H1 (cell line): ENCODE data around the gene C10orf95. TPM values are rescaled to one million over a fixed set of nuclear protein-coding genes. Genes with fewer than 3 reads are reported as not detected.

Experiments used
- CTCF ChIA-PET: fragments of 300-600 bp; sonication (Branson Sonifier 250); formaldehyde crosslinking; loops from one replicate; lab custom pipeline; 2021; ENCODE audit not compliant: partially characterized antibody; lab: Charles Lee
- POLR2A ChIA-PET: fragments of 300-600 bp; sonication (Branson Sonifier 250); formaldehyde crosslinking; loops from one replicate; lab custom pipeline; 2021; ENCODE audit warnings: inconsistent platforms; ENCODE audit not compliant: partially characterized antibody; lab: Charles Lee
- DNase-seq, 2 experiments: peaks; one replicate each; pipeline versions ENCODE4 v3.0.0 to v3.0.0-alpha.2; 2010 to 2022; ENCODE audit warnings: low spot score in 2 of 2, low read depth in 1 of 2, mixed read lengths in 1 of 2
- FAIRE-seq: peaks from 2 replicates; lab custom pipeline; 2011; peaks lifted over from hg19 to GRCh38; lab: Jason Lieb, UNC
- H2AFZ ChIP-seq: 2 replicates; pipeline ENCODE4 v1.8.1; 2012; ENCODE audit warnings: low read length, inconsistent platforms
- H2AK5ac ChIP-seq: 2 replicates; pipeline ENCODE4 v1.6.1; 2013; ENCODE audit warnings: low read depth, low read length
- H2BK120ac ChIP-seq: replicated peaks from 2 replicates; pipeline ENCODE3; 2013; ENCODE audit warnings: low read depth, low read length, inconsistent platforms
- H2BK12ac ChIP-seq: 2 replicates; pipeline ENCODE4 v1.6.1; 2013; ENCODE audit warnings: low read depth, low read length
- H2BK15ac ChIP-seq: 2 replicates; pipeline ENCODE4 v1.6.1; 2013; ENCODE audit warnings: low read length
- H2BK20ac ChIP-seq: 2 replicates; pipeline ENCODE4 v1.6.1; 2013; ENCODE audit warnings: low read length
- H2BK5ac ChIP-seq: 2 replicates; pipeline ENCODE4 v1.6.1; 2013; ENCODE audit warnings: low read depth, low read length
- H3K14ac ChIP-seq: 2 replicates; pipeline ENCODE4 v1.6.1; 2013; ENCODE audit warnings: inconsistent platforms; ENCODE audit not compliant: insufficient read length
- H3K18ac ChIP-seq: 2 replicates; pipeline ENCODE4 v1.6.1; 2013; ENCODE audit warnings: low read length; ENCODE audit errors: extremely low read depth
- H3K23ac ChIP-seq: 2 replicates; pipeline ENCODE4 v1.6.1; 2013; ENCODE audit warnings: inconsistent platforms; ENCODE audit not compliant: insufficient read length
- H3K23me2 ChIP-seq: 2 replicates; pipeline ENCODE4 v1.6.1; 2013; ENCODE audit warnings: low read depth, low read length
- H3K27ac ChIP-seq: 2 replicates; pipeline ENCODE4 v1.6.1; 2011; ENCODE audit warnings: low read depth, low read length, inconsistent platforms
- H3K27me3 ChIP-seq, 4 experiments: replicated peaks in 1 of 4; 1 replicate in 1 of 4; 2 replicates in 3 of 4; pipeline versions ENCODE4 v1.6.1 to v1.8.1; 2011 to 2013; ENCODE audit warnings: low read length in 3 of 4, mild to moderate bottlenecking in 3 of 4, inconsistent platforms in 2 of 4, mixed read lengths in 2 of 4, moderate library complexity in 1 of 4; ENCODE audit not compliant: control insufficient read depth in 3 of 4, insufficient read depth in 3 of 4; ENCODE audit errors: extremely low read depth in 1 of 4
- H3K36me3 ChIP-seq, 4 experiments: 2 replicates each; pipeline versions ENCODE4 v1.6.1 to v1.8.1; 2011 to 2013; ENCODE audit warnings: mild to moderate bottlenecking in 4 of 4, low read length in 3 of 4, moderate library complexity in 2 of 4, control low read depth in 1 of 4, inconsistent platforms in 1 of 4; ENCODE audit not compliant: insufficient read depth in 4 of 4, control insufficient read depth in 2 of 4
- H3K4ac ChIP-seq: replicated peaks from 2 replicates; pipeline ENCODE3; 2013; ENCODE audit warnings: low read length, low read depth, mixed read lengths, inconsistent platforms; ENCODE audit not compliant: insufficient read length
- H3K4me1 ChIP-seq, 4 experiments: replicated peaks in 1 of 4; 1 replicate in 1 of 4; 2 replicates in 3 of 4; pipeline versions ENCODE4 v1.6.1 to v1.8.1; 2011 to 2013; ENCODE audit warnings: low read length in 3 of 4, inconsistent platforms in 2 of 4, mixed read lengths in 1 of 4; ENCODE audit not compliant: insufficient read depth in 4 of 4, control insufficient read depth in 3 of 4
- H3K4me2 ChIP-seq, 2 experiments: 2 replicates each; pipeline versions ENCODE4 v1.6.1 to v1.8.1; 2011 to 2013; ENCODE audit warnings: low read depth in 2 of 2, low read length in 2 of 2, control low read depth in 1 of 2, inconsistent platforms in 1 of 2, mild to moderate bottlenecking in 1 of 2; ENCODE audit not compliant: insufficient read depth in 1 of 2
- H3K4me3 ChIP-seq, 4 experiments: fragments of 200-600, 300-600 bp in 1 of 4; sonication (generic), shearing (Covaris generic), sonication (Bioruptor Twin) in 1 of 4; 2 replicates each; pipeline versions ENCODE4 v1.5.1 to v1.8.1; 2011 to 2016; ENCODE audit warnings: low read length in 4 of 4, low read depth in 3 of 4, control low read depth in 2 of 4, inconsistent platforms in 2 of 4, mild to moderate bottlenecking in 2 of 4, mixed read lengths in 1 of 4, moderate library complexity in 1 of 4; ENCODE audit not compliant: insufficient read depth in 2 of 4; ENCODE audit errors: extremely low read depth in 1 of 4
- H3K56ac ChIP-seq: replicated peaks from 2 replicates; pipeline ENCODE3; 2013; ENCODE audit warnings: low read depth, mild to moderate bottlenecking, mixed read lengths, low read length, inconsistent platforms; ENCODE audit not compliant: insufficient read length
- H3K79me1 ChIP-seq: 2 replicates; pipeline ENCODE4 v1.6.1; 2013; ENCODE audit warnings: low read depth, low read length, control low read depth
- H3K79me2 ChIP-seq, 2 experiments: 2 replicates each; pipeline versions ENCODE4 v1.6.1 to v1.8.1; 2012 to 2013; ENCODE audit warnings: low read length in 2 of 2, mild to moderate bottlenecking in 2 of 2, inconsistent platforms in 1 of 2; ENCODE audit not compliant: insufficient read depth in 2 of 2, control insufficient read depth in 1 of 2
- H3K9ac ChIP-seq, 4 experiments: replicated peaks in 1 of 4; 1 replicate in 1 of 4; 2 replicates in 3 of 4; pipeline versions ENCODE4 v1.6.1 to v1.8.1; 2011 to 2013; ENCODE audit warnings: low read depth in 3 of 4, low read length in 3 of 4, control low read depth in 2 of 4, mild to moderate bottlenecking in 2 of 4, moderate library complexity in 2 of 4, inconsistent platforms in 1 of 4; ENCODE audit errors: extremely low read depth in 1 of 4
- H3K9me3 ChIP-seq, 2 experiments: 2 replicates each; pipeline versions ENCODE4 v1.6.1 to v1.8.1; 2012 to 2013; ENCODE audit warnings: mild to moderate bottlenecking in 2 of 2, moderate library complexity in 2 of 2, control low read depth in 1 of 2, inconsistent platforms in 1 of 2, low read depth in 1 of 2, low read length in 1 of 2, mixed read lengths in 1 of 2; ENCODE audit not compliant: insufficient read depth in 2 of 2
- H4K20me1 ChIP-seq, 2 experiments: replicated peaks in 1 of 2; 2 replicates each; pipeline versions ENCODE3 to v1.8.1; 2011 to 2013; ENCODE audit warnings: inconsistent platforms in 2 of 2, low read length in 2 of 2, mild to moderate bottlenecking in 1 of 2; ENCODE audit not compliant: insufficient read depth in 2 of 2, control insufficient read depth in 1 of 2
- H4K5ac ChIP-seq: 2 replicates; pipeline ENCODE4 v1.6.1; 2013; ENCODE audit warnings: low read length, low read depth, mixed read lengths, inconsistent platforms; ENCODE audit not compliant: insufficient read length
- H4K8ac ChIP-seq: 2 replicates; pipeline ENCODE4 v1.8.0; 2013; ENCODE audit warnings: mild to moderate bottlenecking, moderate library complexity, low read length, inconsistent platforms; ENCODE audit not compliant: insufficient read depth; ENCODE audit errors: extremely low read depth
- H4K91ac ChIP-seq: replicated peaks from 2 replicates; pipeline ENCODE3; 2013; ENCODE audit warnings: low read length, mixed read lengths, inconsistent platforms; ENCODE audit not compliant: insufficient read length
- EP300 ChIP-seq, 2 experiments: IDR thresholded peaks; 1 replicate in 1 of 2; 2 replicates in 1 of 2; pipeline ENCODE4 v1.6.1; 2011 to 2012; ENCODE audit warnings: low read depth in 2 of 2, low read length in 2 of 2, mild to moderate bottlenecking in 2 of 2, borderline replicate concordance in 1 of 2, inconsistent platforms in 1 of 2, moderate library complexity in 1 of 2
- POLR2AphosphoS5 ChIP-seq: IDR thresholded peaks from 2 replicates; pipeline ENCODE4 v1.6.1; 2011; ENCODE audit warnings: low read depth, low read length
- SP2 ChIP-seq: IDR thresholded peaks from 2 replicates; pipeline ENCODE4 v1.6.1; 2012; ENCODE audit warnings: mild to moderate bottlenecking, low read length, inconsistent platforms
- YY1 ChIP-seq: IDR thresholded peaks from 2 replicates; pipeline ENCODE4 v1.6.1; 2011; ENCODE audit warnings: low read depth, mild to moderate bottlenecking, low read length
- WGBS, 2 experiments: shearing (Covaris generic) in 1 of 2; methylation state at CpG; one replicate each; pipeline versions ENCODE4 v1.1.6 to v1.1.7; 2013 to 2015; ENCODE audit warnings: low lambda C conversion rate in 2 of 2, mixed read lengths in 2 of 2, inconsistent platforms in 1 of 2, low coverage in 1 of 2, missing lambda C conversion rate in 1 of 2; ENCODE audit not compliant: insufficient replicate concordance in 2 of 2, insufficient coverage in 1 of 2, insufficient read length in 1 of 2; ENCODE audit errors: extremely low coverage in 1 of 2, missing lambda C conversion rate in 1 of 2; 5-methylcytosine and 5-hydroxymethylcytosine counted together
- polyA plus RNA-seq, 7 experiments: library from polyadenylated mRNA; depleted of rRNA in 3 of 7; stranded (reverse) in 5 of 7; unstranded in 2 of 7; fragments of >200 nt in 5 of 7; fragments of 200-250 nt in 2 of 7; gene quantifications; 1 replicate in 5 of 7; 2 replicates in 1 of 7; 4 replicates in 1 of 7; pipeline versions ENCODE4 v1.2.1 to v1.2.3, GENCODE V29; 2011 to 2013; ENCODE audit warnings: missing spikeins in 2 of 7, mixed read lengths in 2 of 7
- total RNA-seq: library from RNA; stranded (reverse); fragmentation: NEBNext Ultra II Directional; extraction: Animal tissue kit (Norgen Biotek cat#: 25700); gene quantifications from 2 replicates; pipeline ENCODE4 v1.2.1, GENCODE V29; 2021
- TF ChIP-seq, protein P1 (sequence below), 3 experiments: IDR thresholded peaks; 1 replicate in 2 of 3; 2 replicates in 1 of 3; pipeline versions ENCODE4 v1.5.1 to v1.6.1; 2011; ENCODE audit warnings: low read length in 3 of 3, mild to moderate bottlenecking in 3 of 3, inconsistent platforms in 2 of 3, low read depth in 1 of 3, moderate library complexity in 1 of 3; ENCODE audit not compliant: insufficient read depth in 1 of 3; ENCODE audit errors: control extremely low read depth in 1 of 3

Gene C10orf95
- total and polyA plus RNA-seq, 2 of the 8 experiments (the other 6 are each of a cell fraction or from before 2014, with no cell fraction given), result 0.34 to 0.48 TPM

DNA sequence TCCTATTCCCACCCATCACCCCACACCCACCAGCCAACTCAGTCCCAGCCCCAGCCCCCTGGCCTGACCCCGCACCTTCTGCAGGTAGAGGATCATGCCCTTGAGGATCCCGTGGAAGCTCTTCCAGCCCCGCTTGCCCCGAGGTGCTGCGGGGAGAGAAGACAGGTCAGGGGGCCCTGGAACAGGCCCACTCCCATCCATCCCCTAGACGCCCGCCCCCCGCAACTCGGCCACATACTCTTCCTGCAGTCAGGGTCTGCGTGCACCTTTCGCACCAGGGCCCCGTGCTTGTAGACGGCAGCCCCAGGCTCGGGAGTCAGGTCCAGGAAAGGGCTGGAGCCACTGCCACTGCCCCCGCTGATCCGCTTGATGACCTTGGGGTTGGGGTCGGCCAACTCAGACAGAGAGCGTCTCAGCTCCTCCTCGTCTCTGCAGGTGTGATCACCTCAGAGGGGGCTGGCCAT lies 46.2 kb downstream of the C10orf95 start:
- H3K79me2 ChIP-seq, result no peaks in the 10 kb centered on the region
- TF ChIP-seq POLR2AphosphoS5 (0 out of 2 replicates have a peak, but pooled peaks have one; percentile 7), SP2 (no peak), YY1 (no peak), EP300 (IDR thresholded peaks at IDR 0.05; ENCODE audit: borderline replicate concordance in 1 of 2, low read depth in 2 of 2, low read length in 2 of 2) (no peak)
- TF ChIP-seq, protein P1, sequence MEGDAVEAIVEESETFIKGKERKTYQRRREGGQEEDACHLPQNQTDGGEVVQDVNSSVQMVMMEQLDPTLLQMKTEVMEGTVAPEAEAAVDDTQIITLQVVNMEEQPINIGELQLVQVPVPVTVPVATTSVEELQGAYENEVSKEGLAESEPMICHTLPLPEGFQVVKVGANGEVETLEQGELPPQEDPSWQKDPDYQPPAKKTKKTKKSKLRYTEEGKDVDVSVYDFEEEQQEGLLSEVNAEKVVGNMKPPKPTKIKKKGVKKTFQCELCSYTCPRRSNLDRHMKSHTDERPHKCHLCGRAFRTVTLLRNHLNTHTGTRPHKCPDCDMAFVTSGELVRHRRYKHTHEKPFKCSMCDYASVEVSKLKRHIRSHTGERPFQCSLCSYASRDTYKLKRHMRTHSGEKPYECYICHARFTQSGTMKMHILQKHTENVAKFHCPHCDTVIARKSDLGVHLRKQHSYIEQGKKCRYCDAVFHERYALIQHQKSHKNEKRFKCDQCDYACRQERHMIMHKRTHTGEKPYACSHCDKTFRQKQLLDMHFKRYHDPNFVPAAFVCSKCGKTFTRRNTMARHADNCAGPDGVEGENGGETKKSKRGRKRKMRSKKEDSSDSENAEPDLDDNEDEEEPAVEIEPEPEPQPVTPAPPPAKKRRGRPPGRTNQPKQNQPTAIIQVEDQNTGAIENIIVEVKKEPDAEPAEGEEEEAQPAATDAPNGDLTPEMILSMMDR (IDR thresholded peaks at IDR 0.05; ENCODE audit: control extremely low read depth in 1 of 3, insufficient read depth in 1 of 3, low read depth in 1 of 3, low read length in 3 of 3), result no peak
- H2AFZ ChIP-seq, result no peak overlapping the region
- no peak overlapping the region for H4K5ac ChIP-seq
- H2BK120ac ChIP-seq, result no peak overlapping the region
- H4K20me1 ChIP-seq, result peaks cover 1 to 8% of the 10 kb centered on the region in 2 experiments
- no peak overlapping the region for H3K9ac ChIP-seq
- no peaks in the 10 kb centered on the region for H3K79me1 ChIP-seq
- no peak overlapping the region for H4K8ac ChIP-seq
- ChIA-PET POLR2A (interaction anchor here (0.8 to 5.9 kb wide), 7 partner anchors 10 to 178 kb away, joined by 3 to 33 read pairs (median 4); partner anchors contain the start of gene NFKB2), CTCF (interaction anchor here (0.5 to 16.4 kb wide), 14 partner anchors 9 to 239 kb away, joined by 3 to 357 read pairs (median 14); partner anchors contain the start of genes C10orf95, ELOVL3, FBXL15 and NFKB2)
- H3K23ac ChIP-seq, result no peak overlapping the region
- H3K18ac ChIP-seq, result no peak overlapping the region
- no peak overlapping the region for H3K4me3 ChIP-seq
- peaks cover 16% of the 10 kb centered on the region for H3K23me2 ChIP-seq
- no peaks in the 10 kb centered on the region for H3K9me3 ChIP-seq
- H2BK15ac ChIP-seq, result no peak overlapping the region
- no peak overlapping the region for H3K4ac ChIP-seq
- no peak overlapping the region for H3K14ac ChIP-seq
- no peak overlapping the region for H2AK5ac ChIP-seq
- peaks cover 6 to 15% (median 10%) of the 10 kb centered on the region in 4 experiments for H3K4me1 ChIP-seq
- no peak overlapping the region for H3K56ac ChIP-seq
- H2BK20ac ChIP-seq, result no peak overlapping the region
- H3K36me3 ChIP-seq, result peaks cover 2 to 13% (median 4%) of the 10 kb centered on the region in 4 experiments; a peak in 3 of 8 replicates
- no peak overlapping the region for H3K27ac ChIP-seq
- H3K4me2 ChIP-seq, result no peak overlapping the region
- H3K27me3 ChIP-seq, result peaks cover 13 to 29% (median 28%) of the 10 kb centered on the region in 4 experiments
- H4K91ac ChIP-seq, result no peak overlapping the region
- no peak for FAIRE-seq
- H2BK12ac ChIP-seq, result no peak overlapping the region
- WGBS, 2 experiments, result 86% methylated on average over 10 of the region's 19 CpGs; no CpG with 5 or more reads in 1 of the 2 experiments
- H2BK5ac ChIP-seq, result no peak overlapping the region
- no peak for DNase-seq
